ENCODE results near the gene NEU1.

DNA sequence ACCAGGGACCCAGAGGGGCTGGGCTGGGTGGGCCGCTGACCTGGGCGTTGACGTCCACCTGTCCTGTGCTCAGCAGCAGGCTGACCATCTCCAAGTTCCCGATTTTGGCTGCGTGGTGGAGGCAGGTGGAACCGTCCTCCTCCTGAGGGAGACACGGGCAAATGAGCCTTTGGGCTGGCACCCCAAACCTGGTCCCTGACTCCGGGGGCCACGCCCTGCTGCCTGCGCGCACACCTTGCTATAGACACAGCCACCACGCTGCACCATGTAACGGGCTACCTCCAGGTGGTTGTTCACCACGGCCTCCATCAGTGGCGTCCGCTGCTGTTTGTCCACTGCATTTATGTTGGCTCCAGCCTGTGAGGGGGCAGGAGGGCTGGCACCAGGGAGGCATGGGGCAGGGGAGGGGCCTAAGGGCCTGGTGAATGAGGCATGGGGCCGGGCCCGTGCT, 23.9 kb upstream of the NEU1 start:
- TF ChIP-seq EZH2phosphoT487 (IDR thresholded peaks at IDR 0.05; ENCODE audit: insufficient read depth, low read depth) = no peak
- no peak for TF ChIP-seq EZH2 (IDR thresholded peaks at IDR 0.05; ENCODE audit: insufficient read depth, poor library complexity, severe bottlenecking)
